Adrenal gland (tissue), 12 donors: ENCODE results near the gene LCOR. TPM values are rescaled to one million over a fixed set of nuclear protein-coding genes. Genes with fewer than 3 reads are reported as not detected.

Source experiments
- DNase-seq, 7 donors: peaks; one replicate each; pipeline ENCODE4 v3.0.0-alpha.2; 2019 to 2020
- H3K27ac ChIP-seq, 5 donors: fragments of 200-600 bp; sonication (generic) in 4 of 5; 1 replicate in 3 of 5; 2 replicates in 2 of 5; pipeline versions ENCODE4 v1.5.1 to v1.8.0; 2016 to 2020; ENCODE audit warnings: mild to moderate bottlenecking in 1 of 5
- H3K27me3 ChIP-seq: fragments of 200-600 bp; 2 replicates; pipeline ENCODE4 v1.8.0; 2021
- H3K36me3 ChIP-seq, 2 donors: fragments of 200-600 bp; replicated peaks in 1 of 2; 1 replicate in 1 of 2; 2 replicates in 1 of 2; pipeline versions ENCODE4 v1.5.1 to v1.8.0; 2018 to 2022
- H3K4me1 ChIP-seq, 2 donors: fragments of 200-600 bp; replicated peaks in 1 of 2; 1 replicate in 1 of 2; 2 replicates in 1 of 2; pipeline versions ENCODE4 v1.5.1 to v1.8.0; 2018 to 2021
- H3K4me3 ChIP-seq, 4 donors: fragments of 200-600 bp; sonication (generic) in 3 of 4; one replicate each; pipeline ENCODE4 v1.5.1; 2016 to 2018
- H3K9me3 ChIP-seq, 3 donors: fragments of 200-600 bp; sonication (generic) in 1 of 3; replicated peaks in 1 of 3; 1 replicate in 2 of 3; 2 replicates in 1 of 3; pipeline versions ENCODE4 v1.5.1 to v1.8.0; 2016 to 2021
- CTCF ChIP-seq, 6 experiments: fragments of 450-650 bp in 4 of 6; fragments of 200-600 bp in 2 of 6; sonication (generic) in 1 of 6; IDR thresholded peaks; 1 replicate in 5 of 6; 2 replicates in 1 of 6; pipeline versions ENCODE4 v1.5.1 to v1.8.0; 2016 to 2021; ENCODE audit warnings: antibody characterized with exemption in 6 of 6, mild to moderate bottlenecking in 2 of 6, moderate library complexity in 1 of 6
- POLR2A ChIP-seq, 2 donors: fragments of 450-650 bp; IDR thresholded peaks; one replicate each; pipeline ENCODE4 v1.6.1; 2017; ENCODE audit warnings: antibody characterized with exemption in 2 of 2, mild to moderate bottlenecking in 2 of 2, moderate library complexity in 1 of 2
- WGBS, 4 donors: extraction: QIAGEN DNeasy Blood & Tissue Kit in 2 of 4; methylation state at CpG; one replicate each; pipeline versions ENCODE4 v1.1.5 to v1.1.7; 2013 to 2017; 5-methylcytosine and 5-hydroxymethylcytosine counted together
- intact Hi-C, 2 donors: fragments of 100-400 bp; cut with DNase I; formaldehyde crosslinking; loops; one replicate each; pipeline versions ENCODE4 v1.14.1 to v1.15.0; 2022 to 2023
- polyA plus RNA-seq, 3 donors: library from polyadenylated mRNA; stranded (reverse); fragments of 200-250 nt in 2 of 3; fragments of 350-450 nt in 1 of 3; fragmentation: Illumina TruSeq in 1 of 3; extraction: RNeasy Lipid Tissue Mini Kit (QIAGEN cat#74804) in 1 of 3; gene quantifications; one replicate each; pipeline ENCODE4 v1.2.3, GENCODE V29; 2013 to 2014
- total RNA-seq, 9 donors: library from RNA; depleted of rRNA in 4 of 9; stranded (reverse); fragments of >200 nt in 4 of 9; fragments of 120-200 nt in 1 of 9; fragmentation: NEBNext Ultra II Directional in 1 of 9; extraction: Animal tissue kit (Norgen Biotek cat#: 25700) in 1 of 9; gene quantifications; one replicate each; pipeline versions ENCODE4 v1.1.0 to v1.2.4, GENCODE V29; 2013 to 2023
- donor health status: healthy with polysubstance abuse.
- donor health status: Bipolar disorder and iron deficiency.
- donor health status: DM: yes; HTN: yes; CAD: no.
- donor health status: DM: no; HTN: no; CAD: no.
- donor health status: DM: no; HTN: no; CAD: no.
- donor health status: DM: yes; HTN: yes; CAD: no.

The LCOR gene
- total and polyA plus RNA-seq, 12 donors = 1.5 to 38.4 (median 17.2) TPM

DNA sequence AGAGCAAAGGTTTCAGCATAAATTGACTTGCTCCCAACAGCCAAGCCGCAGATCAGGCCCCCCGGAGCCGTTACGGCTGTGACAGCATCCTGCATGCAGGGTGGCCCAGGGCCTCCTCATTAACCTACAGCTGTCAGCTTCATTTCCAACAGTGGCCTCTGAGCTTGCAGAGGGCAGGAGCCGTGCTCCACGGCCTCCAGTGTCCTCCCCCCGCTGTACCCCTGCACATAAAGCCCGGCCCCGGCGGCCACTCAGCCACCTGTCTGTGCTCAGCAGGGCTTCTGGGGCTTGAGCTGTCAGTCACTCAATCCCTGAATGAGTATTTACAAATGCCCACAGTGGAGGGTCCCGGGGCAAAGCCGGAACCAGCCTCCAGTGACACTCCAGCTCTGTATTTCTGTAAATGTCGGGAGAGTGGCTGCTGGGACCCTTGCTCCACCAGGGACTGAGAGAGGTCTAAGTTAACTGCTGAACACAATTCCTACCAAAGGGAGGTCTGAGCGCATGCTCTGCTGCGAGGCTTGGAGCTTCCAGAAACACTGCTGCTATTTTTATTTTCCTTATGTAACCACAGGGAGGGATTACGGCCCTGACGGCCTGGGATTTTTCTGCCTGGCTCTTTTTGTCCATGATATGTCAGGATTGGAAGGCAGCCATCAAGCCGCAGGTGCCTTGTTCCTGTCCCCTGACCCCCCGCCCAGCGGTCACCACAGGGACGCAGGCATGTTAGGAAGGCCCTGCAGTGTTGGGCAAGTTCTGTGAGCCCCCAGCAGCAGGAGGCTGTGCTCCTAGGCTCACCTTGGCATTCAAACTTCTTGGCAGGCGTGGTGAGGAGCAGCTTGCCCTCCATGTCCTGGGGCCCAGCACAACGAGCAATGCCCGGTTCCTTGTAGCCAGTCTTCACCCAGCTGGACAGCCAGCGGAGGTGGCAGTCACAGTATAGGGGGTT is 188.6 kb downstream of the LCOR start:
- no peaks in the 10 kb centered on the region for H3K9me3 ChIP-seq
- DNase-seq = peak; percentile 59 to 86 (median 77)
- WGBS, 4 donors = 50 to 56% (median 51%) methylated on average over 19 to 25 of the region's 25 CpGs
- no peak for TF ChIP-seq CTCF (IDR thresholded peaks at IDR 0.05)
- no peak for TF ChIP-seq POLR2A (IDR thresholded peaks at IDR 0.05)
- H3K4me1 ChIP-seq = peaks cover 17 to 30% of the 10 kb centered on the region in 2 donors
- no peaks in the 10 kb centered on the region for H3K36me3 ChIP-seq
- H3K27me3 ChIP-seq = no peaks in the 10 kb centered on the region
- H3K4me3 ChIP-seq = no peak overlapping the region
- H3K27ac ChIP-seq = peak overlapping the region; percentile 7 to 90 (median 73)
- intact Hi-C loops = loop anchor here (10.0 kb wide), 1 partner anchor 256 kb away; no protein-coding TSS in a partner anchor

DNA sequence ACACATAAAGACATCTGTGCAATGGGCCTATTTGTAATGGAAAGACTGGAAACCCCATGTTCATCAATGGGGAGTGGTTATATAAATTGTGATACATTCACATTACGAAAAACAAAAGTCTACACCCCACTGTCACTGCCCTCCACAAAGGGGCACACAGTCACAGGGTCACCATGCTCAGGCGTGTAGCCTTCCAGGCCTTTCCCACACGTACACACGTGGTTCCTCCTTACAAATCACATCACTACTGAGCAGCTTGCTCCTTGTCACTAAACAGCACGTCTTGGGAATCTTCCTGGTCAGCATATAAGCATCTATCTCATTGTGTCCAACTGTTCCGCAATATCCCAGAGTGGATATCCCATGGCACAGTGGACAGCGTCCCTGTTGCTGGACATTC is 190.5 kb downstream of the LCOR start:
- WGBS, 4 donors = 94 to 97% (median 95%) methylated on average over 7 of the region's 7 CpGs

DNA sequence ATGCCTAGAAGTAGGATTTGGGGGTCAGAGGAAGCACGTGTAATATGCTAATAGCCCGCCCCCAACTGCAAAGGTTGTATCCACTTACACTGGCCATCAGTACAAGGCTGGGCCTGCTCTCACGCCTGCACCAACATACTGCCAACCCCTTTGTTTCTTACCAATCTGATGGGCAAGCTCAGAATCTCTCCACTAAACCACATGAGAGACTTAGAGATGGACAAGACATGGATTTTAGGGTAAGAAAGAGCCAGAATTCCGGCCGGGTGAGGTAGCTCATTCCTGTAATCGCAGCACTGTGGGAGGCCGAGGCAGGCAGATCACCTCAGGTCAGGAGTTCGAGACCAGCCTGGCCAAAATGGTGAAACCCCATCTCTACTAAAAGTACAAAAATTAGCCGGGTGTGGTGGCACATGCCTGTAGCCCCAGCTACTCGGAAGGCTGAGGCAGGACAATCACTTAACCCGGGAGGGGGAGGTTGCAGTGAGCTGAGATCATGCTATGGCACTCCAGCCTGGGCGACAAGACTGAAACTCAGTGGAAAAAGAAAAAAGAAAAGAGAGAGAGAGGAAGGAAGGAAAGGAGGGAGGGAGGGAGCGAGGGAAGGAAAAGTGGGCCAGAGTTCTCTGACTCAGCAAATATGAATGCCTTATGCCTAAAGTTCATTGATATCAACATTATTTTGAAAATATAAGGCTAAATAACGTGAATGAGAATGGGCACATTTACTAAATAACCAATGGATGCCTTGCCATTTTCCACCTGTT is 191.5 kb downstream of the LCOR start:
- intact Hi-C loops = loop anchor here (10.0 kb wide), 1 partner anchor 259 kb away; no protein-coding TSS in a partner anchor
- H3K27me3 ChIP-seq = no peaks in the 10 kb centered on the region
- H3K4me1 ChIP-seq = peaks cover 17 to 30% of the 10 kb centered on the region in 2 donors
- TF ChIP-seq POLR2A (IDR thresholded peaks at IDR 0.05) (no peak), CTCF (IDR thresholded peaks at IDR 0.05) (no peak)
- peak overlapping the region; percentile 49 to 88 (median 75) for H3K27ac ChIP-seq
- H3K36me3 ChIP-seq = no peaks in the 10 kb centered on the region
- no peaks in the 10 kb centered on the region for H3K9me3 ChIP-seq
- peak overlapping the region in 1 of 4 donors; percentile 13 for H3K4me3 ChIP-seq
- WGBS, 4 donors = 58 to 68% (median 63%) methylated on average over 13 to 14 of the region's 14 CpGs
- DNase-seq = peak in 5 of 7 donors; percentile 34 to 68 (median 48)

More for the DNA sequence above, 190.5 kb downstream of the LCOR start:
- no peaks in the 10 kb centered on the region for H3K27me3 ChIP-seq
- no peak overlapping the region for H3K4me3 ChIP-seq
- intact Hi-C loops = loop anchor here (10.0 kb wide), 1 partner anchor 258 kb away; no protein-coding TSS in a partner anchor
- H3K4me1 ChIP-seq = peaks cover 17 to 30% of the 10 kb centered on the region in 2 donors
- no peaks in the 10 kb centered on the region for H3K36me3 ChIP-seq
- H3K9me3 ChIP-seq = no peaks in the 10 kb centered on the region
- TF ChIP-seq POLR2A (IDR thresholded peaks at IDR 0.05) = no peak
- no peak for TF ChIP-seq CTCF (IDR thresholded peaks at IDR 0.05)
- H3K27ac ChIP-seq = no peak overlapping the region
- DNase-seq = no peak
